ENCODE data around the gene ZBTB7C.
A peak's percentile ranks its signal among the peaks of the same experiment; 100 is the strongest.

ZBTB7C gene

DNA sequence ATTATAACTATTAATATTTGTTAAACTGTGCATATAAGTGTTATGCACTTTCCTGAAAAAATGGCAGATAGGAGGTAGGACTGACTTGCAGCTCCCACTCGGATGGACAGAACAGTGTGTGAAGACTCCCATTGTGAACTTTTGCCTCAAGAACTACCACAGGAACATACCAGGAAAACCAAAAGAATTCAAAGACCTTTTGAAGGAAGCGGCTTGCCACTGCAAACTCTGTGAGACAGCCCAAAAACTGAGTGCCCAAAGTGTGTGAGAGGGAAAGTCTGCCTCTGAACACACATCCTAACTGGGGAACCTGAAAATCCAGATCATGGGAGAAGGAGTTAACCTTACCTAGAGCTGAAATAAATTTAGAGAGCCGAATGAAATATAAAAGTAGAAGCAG lies 171.0 kb downstream of the ZBTB7C start:
- POLR2A ChIA-PET: no interaction called here
- DNase-seq (ENCODE audit: extremely low spot score): no peak
- no peak for TF ChIP-seq NFRKB (IDR thresholded peaks at IDR 0.05)
- TF ChIP-seq, protein P1, sequence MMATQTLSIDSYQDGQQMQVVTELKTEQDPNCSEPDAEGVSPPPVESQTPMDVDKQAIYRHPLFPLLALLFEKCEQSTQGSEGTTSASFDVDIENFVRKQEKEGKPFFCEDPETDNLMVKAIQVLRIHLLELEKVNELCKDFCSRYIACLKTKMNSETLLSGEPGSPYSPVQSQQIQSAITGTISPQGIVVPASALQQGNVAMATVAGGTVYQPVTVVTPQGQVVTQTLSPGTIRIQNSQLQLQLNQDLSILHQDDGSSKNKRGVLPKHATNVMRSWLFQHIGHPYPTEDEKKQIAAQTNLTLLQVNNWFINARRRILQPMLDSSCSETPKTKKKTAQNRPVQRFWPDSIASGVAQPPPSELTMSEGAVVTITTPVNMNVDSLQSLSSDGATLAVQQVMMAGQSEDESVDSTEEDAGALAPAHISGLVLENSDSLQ (IDR thresholded peaks at IDR 0.05): no peak
- no peak for TF ChIP-seq FOXA1 (IDR thresholded peaks at IDR 0.05)
- no peak for TF ChIP-seq ZNF384 (IDR thresholded peaks at IDR 0.05)
- no peak for TF ChIP-seq ELF4 (IDR thresholded peaks at IDR 0.05)
- TF ChIP-seq SUZ12 (IDR thresholded peaks at IDR 0.05): no peak
- no peak for TF ChIP-seq FOXM1 (IDR thresholded peaks at IDR 0.05; ENCODE audit: borderline replicate concordance)
- CTCF ChIA-PET: interaction anchor here (1.3 kb wide), 1 partner anchor 207 kb away, joined by 4 read pairs; no protein-coding TSS in a partner anchor

DNA sequence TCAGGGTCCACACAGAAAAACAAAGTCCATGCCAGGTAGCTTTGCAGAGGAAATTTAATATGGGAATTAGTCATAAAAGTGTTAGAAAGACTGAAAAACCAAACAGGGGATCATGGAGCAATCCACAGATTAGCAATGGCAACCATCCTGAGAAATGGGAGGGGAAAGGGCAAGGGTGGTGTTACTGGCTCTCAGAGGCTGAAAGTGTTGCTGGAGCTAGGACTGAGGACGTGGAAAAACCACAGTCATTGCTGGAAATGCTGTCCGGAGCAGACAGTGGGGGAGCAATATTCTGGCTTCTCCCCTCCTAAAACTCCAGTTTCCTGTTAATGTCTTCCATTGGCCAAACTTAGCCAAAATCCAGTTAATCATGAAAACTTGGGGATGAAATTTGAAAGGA lies 172.4 kb downstream of the ZBTB7C start:
- no peak for DNase-seq (ENCODE audit: extremely low spot score)
- CTCF ChIA-PET: no interaction called here
- TF ChIP-seq NFRKB (IDR thresholded peaks at IDR 0.05) (no peak), HDGF (IDR thresholded peaks at IDR 0.05; ENCODE audit: borderline replicate concordance) (no peak), FOXA1 (IDR thresholded peaks at IDR 0.05) (no peak), ELF4 (IDR thresholded peaks at IDR 0.05) (no peak), ARNT (IDR thresholded peaks at IDR 0.05) (no peak), FOXK2 (IDR thresholded peaks at IDR 0.05) (no peak), SP1 (IDR thresholded peaks at IDR 0.05) (no peak), BHLHE40 (IDR thresholded peaks at IDR 0.05; ENCODE audit: borderline replicate concordance) (no peak), ZNF384 (IDR thresholded peaks at IDR 0.05) (no peak), CTBP1 (IDR thresholded peaks at IDR 0.05; ENCODE audit: borderline replicate concordance) (no peak), L3MBTL2 (conservative IDR thresholded peaks at IDR 0.05) (no peak), TARDBP (IDR thresholded peaks at IDR 0.05) (no peak), SUZ12 (IDR thresholded peaks at IDR 0.05) (no peak), FOXM1 (IDR thresholded peaks at IDR 0.05; ENCODE audit: borderline replicate concordance) (no peak), LEF1 (IDR thresholded peaks at IDR 0.05; ENCODE audit: borderline replicate concordance) (no peak)
- TF ChIP-seq, protein P1 (IDR thresholded peaks at IDR 0.05): no peak
- POLR2A ChIA-PET: no interaction called here

DNA sequence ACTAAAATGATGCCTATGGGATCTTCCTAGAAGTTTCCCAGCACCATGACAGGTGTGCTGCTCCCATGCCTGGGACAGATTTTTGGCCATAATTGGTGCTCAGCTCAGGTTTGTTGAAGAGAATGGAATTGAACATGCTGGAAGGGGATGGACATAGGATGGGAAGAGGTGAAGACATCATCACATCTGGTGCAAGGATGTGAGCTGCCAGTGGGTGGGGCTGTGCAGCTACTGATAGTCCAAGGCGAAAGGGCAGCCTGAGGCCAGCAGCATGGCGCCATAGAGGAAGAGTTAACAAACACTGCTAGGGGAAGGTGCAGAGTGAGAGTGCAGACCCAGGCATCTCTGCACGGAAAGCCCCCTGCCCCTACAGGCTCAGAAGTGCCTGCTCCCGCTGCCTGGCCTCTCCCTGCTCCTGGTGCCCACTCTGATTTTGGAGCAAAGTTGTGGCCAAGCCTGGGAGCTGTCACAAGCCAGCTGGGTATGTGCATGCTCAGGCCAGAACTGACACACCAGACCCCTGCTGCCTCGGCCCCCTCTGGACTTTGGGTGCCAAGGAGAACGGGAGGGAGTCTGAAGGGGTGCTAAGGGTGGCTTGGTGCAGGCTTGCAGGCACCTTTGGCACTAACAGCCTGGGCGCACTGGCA lies 178.6 kb downstream of the ZBTB7C start:
- peak; percentile 56 for DNase-seq (ENCODE audit: extremely low spot score)
- POLR2A ChIA-PET: no interaction called here
- TF ChIP-seq ZNF384 (IDR thresholded peaks at IDR 0.05): no peak
- TF ChIP-seq NFRKB (IDR thresholded peaks at IDR 0.05): no peak
- no peak for TF ChIP-seq FOXM1 (IDR thresholded peaks at IDR 0.05; ENCODE audit: borderline replicate concordance)
- no peak for TF ChIP-seq SP1 (IDR thresholded peaks at IDR 0.05)
- TF ChIP-seq ELF4 (IDR thresholded peaks at IDR 0.05): no peak
- no peak for TF ChIP-seq FOXK2 (IDR thresholded peaks at IDR 0.05)
- TF ChIP-seq FOXA1 (IDR thresholded peaks at IDR 0.05): no peak
- no peak for TF ChIP-seq ARNT (IDR thresholded peaks at IDR 0.05)
- TF ChIP-seq, protein P1 (IDR thresholded peaks at IDR 0.05): no peak
- no peak for TF ChIP-seq TARDBP (IDR thresholded peaks at IDR 0.05)
- no peak for TF ChIP-seq CTBP1 (IDR thresholded peaks at IDR 0.05; ENCODE audit: borderline replicate concordance)
- TF ChIP-seq BHLHE40 (IDR thresholded peaks at IDR 0.05; ENCODE audit: borderline replicate concordance): no peak
- no peak for TF ChIP-seq LEF1 (IDR thresholded peaks at IDR 0.05; ENCODE audit: borderline replicate concordance)
- TF ChIP-seq SUZ12 (IDR thresholded peaks at IDR 0.05): no peak
- TF ChIP-seq HDGF (IDR thresholded peaks at IDR 0.05; ENCODE audit: borderline replicate concordance): no peak
- CTCF ChIA-PET: interaction anchor here (0.7 to 1.8 kb wide), 5 partner anchors 9 to 215 kb away, joined by 3 to 12 read pairs (median 5); no protein-coding TSS in a partner anchor

DNA sequence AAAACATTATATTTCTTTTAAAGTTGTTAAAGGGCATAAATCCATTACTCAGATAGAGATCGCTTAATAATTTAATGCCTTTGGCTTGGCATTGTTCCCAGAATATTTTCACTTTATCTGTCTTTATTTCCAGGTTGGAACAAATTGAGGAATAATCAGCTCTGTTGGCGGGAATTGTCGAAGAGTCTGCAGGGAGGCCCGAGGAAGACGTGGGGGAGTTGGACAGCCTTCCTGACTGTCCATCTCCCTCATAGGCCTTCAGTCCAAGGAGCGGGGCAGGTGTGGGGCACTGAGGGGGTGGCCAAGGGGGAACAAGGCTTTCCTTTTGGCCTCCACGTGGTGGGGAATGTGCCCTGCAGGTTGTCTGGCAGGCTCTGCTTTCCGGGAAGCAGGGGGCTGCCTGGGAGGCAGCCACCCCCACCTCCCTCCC lies 179.6 kb downstream of the ZBTB7C start:
- POLR2A ChIA-PET: no interaction called here
- CTCF ChIA-PET: interaction anchor here (0.6 to 1.6 kb wide), 3 partner anchors 10 to 216 kb away, joined by 3 to 12 read pairs (median 5); no protein-coding TSS in a partner anchor
- DNase-seq (ENCODE audit: extremely low spot score): no peak
- no peak for TF ChIP-seq FOXK2 (IDR thresholded peaks at IDR 0.05)
- TF ChIP-seq TARDBP (IDR thresholded peaks at IDR 0.05): no peak
- no peak for TF ChIP-seq ARNT (IDR thresholded peaks at IDR 0.05)
- TF ChIP-seq SP1 (IDR thresholded peaks at IDR 0.05): no peak
- no peak for TF ChIP-seq CTBP1 (IDR thresholded peaks at IDR 0.05; ENCODE audit: borderline replicate concordance)
- no peak for TF ChIP-seq NFRKB (IDR thresholded peaks at IDR 0.05)
- no peak for TF ChIP-seq SUZ12 (IDR thresholded peaks at IDR 0.05)
- TF ChIP-seq L3MBTL2 (conservative IDR thresholded peaks at IDR 0.05): no peak
- TF ChIP-seq BHLHE40 (IDR thresholded peaks at IDR 0.05; ENCODE audit: borderline replicate concordance): no peak
- TF ChIP-seq FOXM1 (IDR thresholded peaks at IDR 0.05; ENCODE audit: borderline replicate concordance): no peak
- TF ChIP-seq ZNF384 (IDR thresholded peaks at IDR 0.05): no peak

DNA sequence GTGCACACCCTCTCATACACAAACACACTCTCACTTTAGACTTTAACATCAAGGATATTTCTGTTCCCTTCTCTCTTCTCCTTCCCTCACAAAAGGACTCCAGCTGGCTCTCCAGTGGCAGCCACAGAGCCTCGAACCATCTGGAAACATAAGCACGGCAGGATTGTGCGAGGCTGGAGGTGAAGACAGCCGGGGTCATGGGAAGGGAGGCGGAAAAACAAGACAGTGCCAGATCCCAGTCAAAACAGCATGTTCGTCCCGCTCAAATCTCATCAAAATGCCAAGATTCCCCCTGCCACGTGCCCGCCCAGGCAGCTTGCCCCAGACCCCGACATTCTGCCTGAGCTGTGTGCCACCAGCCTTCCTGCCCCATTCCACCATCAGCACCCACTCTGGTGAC lies 180.3 kb downstream of the ZBTB7C start:
- ChIA-PET POLR2A (no interaction called here), CTCF (interaction anchor here (0.6 to 1.0 kb wide), 2 partner anchors 33 to 216 kb away, joined by 3 read pairs; no protein-coding TSS in a partner anchor)
- DNase-seq (ENCODE audit: extremely low spot score): no peak
- TF ChIP-seq BHLHE40 (IDR thresholded peaks at IDR 0.05; ENCODE audit: borderline replicate concordance): no peak
- no peak for TF ChIP-seq FOXA1 (IDR thresholded peaks at IDR 0.05)
- no peak for TF ChIP-seq HDGF (IDR thresholded peaks at IDR 0.05; ENCODE audit: borderline replicate concordance)
- TF ChIP-seq SUZ12 (IDR thresholded peaks at IDR 0.05): no peak
- no peak for TF ChIP-seq ARNT (IDR thresholded peaks at IDR 0.05)
- TF ChIP-seq CTBP1 (IDR thresholded peaks at IDR 0.05; ENCODE audit: borderline replicate concordance): no peak
- no peak for TF ChIP-seq L3MBTL2 (conservative IDR thresholded peaks at IDR 0.05)

DNA sequence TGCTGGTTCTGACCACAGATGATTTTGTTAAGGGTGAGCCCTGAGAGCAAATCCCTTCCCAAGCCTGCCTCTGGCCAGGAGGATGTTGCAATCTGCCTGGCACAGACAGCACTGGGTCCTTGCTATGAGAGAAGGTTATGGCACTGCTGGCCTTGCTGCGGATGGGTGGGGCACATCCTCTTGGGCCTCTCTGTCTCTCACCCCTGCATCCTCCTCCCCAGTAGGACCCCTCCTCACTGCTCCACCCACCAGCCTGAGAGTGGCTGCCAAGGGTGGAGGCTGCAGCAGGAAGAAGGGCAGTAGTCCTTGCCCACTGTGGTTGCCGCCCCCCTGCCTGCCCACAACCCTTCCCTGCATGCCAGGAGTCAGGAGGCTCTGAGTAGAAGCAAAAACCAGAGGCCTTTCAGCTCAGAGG lies 180.9 kb downstream of the ZBTB7C start:
- TF ChIP-seq BHLHE40 (IDR thresholded peaks at IDR 0.05; ENCODE audit: borderline replicate concordance): no peak
- no peak for TF ChIP-seq SUZ12 (IDR thresholded peaks at IDR 0.05)
- no peak for TF ChIP-seq HDGF (IDR thresholded peaks at IDR 0.05; ENCODE audit: borderline replicate concordance)
- no peak for TF ChIP-seq ELF4 (IDR thresholded peaks at IDR 0.05)
- TF ChIP-seq FOXA1 (IDR thresholded peaks at IDR 0.05): no peak
- no peak for TF ChIP-seq L3MBTL2 (conservative IDR thresholded peaks at IDR 0.05)
- no peak for TF ChIP-seq SP1 (IDR thresholded peaks at IDR 0.05)
- no peak for TF ChIP-seq CTBP1 (IDR thresholded peaks at IDR 0.05; ENCODE audit: borderline replicate concordance)
- no peak for TF ChIP-seq ARNT (IDR thresholded peaks at IDR 0.05)
- TF ChIP-seq FOXK2 (IDR thresholded peaks at IDR 0.05): no peak
- no peak for TF ChIP-seq LEF1 (IDR thresholded peaks at IDR 0.05; ENCODE audit: borderline replicate concordance)
- ChIA-PET POLR2A (no interaction called here), CTCF (interaction anchor here (1.0 kb wide), 1 partner anchor 217 kb away, joined by 3 read pairs; no protein-coding TSS in a partner anchor)
- no peak for DNase-seq (ENCODE audit: extremely low spot score)
